Measurements from ENCODE around the gene HID1.
"Not testable (repeated sequence)": the region's sequence is repeated elsewhere in the genome, so short reads cannot be mapped to it uniquely, and the experiment has no call there.

The HID1 gene

DNA sequence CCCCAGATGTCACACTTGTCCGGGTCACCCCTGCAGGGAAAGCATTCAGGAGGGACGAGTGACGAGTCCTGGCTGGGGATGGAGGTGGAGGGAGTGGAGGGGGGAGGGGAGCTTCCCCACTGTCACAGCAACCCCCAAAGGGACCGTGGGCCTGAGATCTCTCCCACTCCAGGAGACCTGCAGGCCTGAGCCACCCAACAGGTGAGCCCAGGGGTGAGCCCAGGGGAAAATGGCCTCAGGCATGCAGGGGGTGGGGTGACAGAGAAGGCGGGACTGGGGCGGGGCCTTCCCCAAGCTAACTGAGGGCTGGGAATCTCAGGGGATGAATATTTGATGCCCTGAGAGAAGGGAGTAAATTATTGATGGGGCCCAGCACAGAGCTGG is 51.9 kb downstream of the HID1 start:
- DNase-seq: no peak

DNA sequence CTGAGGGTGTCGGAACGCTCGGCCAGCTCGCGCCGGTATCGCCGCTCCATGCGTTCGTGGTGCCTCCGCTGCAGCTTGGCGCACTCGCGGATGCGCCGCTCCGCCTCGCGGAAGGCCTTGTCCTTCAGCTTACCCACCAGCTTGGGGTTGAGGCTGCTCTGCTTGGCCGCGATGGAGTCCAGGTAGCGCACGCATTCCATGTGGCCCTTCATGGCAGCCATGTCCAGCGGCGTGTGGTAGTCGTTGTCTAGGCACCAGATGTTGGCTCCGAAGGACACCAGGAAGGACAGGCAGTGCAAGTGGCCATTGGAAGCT is 52.3 kb downstream of the HID1 start:
- DNase-seq: no peak

DNA sequence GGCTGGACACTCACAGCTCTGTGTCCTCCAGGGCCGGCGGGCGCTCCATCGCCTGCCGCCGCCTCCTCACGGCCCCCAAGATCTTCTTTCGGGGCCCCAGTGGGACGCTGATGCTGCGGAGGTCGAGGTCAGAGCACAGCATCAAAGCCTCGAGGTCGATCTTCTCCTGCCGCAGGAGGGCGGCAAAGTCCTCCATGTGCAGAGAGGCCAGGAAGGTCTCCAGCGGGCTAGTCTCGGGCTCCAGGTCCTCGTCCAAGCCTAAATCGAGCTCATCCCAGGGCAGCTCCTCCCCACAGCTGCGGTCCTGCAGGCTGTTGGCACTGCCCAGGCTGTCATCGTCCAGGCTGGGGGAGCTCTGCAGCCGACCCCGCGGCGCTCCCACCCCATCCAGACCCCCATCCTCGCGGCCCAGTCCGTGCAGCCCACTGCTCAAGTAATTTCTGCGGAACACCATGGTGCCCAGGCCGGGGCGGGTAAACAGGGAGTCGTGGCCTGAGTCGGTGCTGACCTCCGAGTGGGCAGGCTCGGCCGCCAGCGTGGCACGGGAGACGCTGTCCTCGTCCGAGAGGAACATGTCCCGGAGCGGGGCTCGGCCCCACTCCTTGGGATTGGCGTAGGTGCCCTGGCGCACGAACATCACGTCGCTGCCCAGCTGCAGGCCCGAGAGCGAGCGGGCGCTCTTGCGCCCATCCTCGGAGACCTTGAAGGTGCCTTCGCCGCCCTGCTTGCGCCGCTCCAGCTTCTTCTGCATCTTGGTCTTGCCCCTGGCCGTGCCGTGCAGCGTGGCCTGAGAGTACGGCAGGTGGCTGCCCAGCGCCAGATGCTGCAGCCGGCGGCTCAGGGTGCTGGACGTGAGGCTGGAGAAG is 52.9 kb downstream of the HID1 start:
- no peak for DNase-seq

DNA sequence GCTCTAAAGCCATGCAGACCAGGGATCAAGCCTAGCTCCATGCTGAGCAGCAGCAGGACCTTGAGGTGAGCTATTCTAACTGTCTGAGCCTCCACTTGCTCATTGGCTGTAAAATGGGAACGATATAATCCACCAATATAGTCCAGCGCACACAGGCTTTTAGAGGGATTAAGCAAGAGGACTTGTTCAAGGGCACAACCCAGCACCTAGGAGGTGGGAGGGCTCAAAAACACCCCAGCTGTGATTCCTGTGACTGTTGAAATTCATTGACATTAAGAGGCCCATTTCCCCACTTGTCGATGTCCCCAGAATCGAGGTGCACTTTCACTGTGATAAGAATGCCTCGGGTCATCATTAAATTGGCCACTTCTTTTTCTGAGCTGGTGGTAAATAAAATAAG is 53.7 kb downstream of the HID1 start:
- DNase-seq: no peak

DNA sequence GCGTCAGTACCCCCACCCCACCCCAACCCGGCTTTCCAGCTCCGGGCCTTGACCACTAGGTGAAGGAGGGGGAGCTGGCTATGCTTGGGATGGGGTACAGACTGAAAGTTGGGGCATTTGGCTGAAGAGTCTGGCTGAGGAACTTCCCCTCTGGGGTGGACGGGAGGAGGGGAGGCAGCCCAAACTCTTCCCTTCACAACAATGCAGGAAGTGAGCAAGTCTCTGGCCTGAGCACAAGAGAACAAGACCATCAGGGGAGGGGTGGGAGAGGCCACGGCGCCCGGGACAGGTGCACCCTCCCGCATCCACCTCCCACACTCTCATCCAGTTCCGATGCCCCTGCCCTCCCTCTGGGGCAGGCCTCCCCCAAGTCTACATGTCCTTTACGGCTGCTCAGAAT is 55.1 kb downstream of the HID1 start:
- no peak for DNase-seq

DNA sequence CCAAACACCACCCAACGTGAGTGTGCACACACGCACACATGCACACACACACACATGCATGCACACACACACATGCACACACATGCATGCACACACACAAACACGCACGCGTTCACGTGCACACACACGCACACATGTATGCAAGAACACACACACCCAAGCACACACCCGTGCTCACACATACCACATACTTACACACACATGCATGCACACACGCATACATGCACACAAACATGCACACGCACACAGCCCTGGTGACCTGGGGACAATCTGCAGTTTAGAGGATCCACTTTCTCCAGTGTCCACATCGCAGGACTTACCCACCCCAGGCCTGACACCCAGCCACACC is 55.7 kb downstream of the HID1 start:
- no peak for DNase-seq

DNA sequence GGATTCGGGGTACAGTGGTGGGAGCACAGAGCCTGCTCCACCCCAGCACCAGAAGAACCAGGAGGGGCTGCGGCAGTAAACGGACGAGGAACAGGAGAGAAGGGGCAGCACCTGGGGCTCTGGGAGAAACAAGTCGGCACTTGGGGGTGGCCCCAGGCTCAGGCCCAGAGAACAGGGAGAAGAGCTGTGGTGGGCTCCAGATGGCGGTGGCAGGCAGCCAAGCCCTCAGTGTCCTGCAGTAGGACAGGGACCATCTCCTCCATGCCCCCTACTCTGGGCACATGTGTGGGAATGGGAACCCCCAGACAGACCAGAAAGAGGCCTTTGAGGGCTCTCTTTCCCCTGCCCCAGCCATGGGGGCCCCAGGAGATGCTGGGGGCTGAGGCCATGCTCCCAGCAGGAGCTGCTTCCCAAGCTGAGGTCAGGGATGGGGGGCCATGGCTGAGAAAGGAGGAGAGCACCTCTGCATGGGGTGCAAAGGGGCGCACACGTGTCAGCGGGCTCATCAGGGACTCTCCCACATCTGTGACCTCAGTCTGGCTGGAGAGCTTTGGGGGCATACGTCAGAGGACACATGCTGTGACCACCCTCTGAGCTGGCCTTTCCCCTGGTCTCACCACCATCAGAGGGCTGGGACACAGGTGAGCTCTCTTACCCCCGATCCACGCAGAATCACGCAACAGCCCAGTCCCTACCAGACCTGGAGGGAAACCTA is 56.3 kb downstream of the HID1 start:
- DNase-seq: no peak

DNA sequence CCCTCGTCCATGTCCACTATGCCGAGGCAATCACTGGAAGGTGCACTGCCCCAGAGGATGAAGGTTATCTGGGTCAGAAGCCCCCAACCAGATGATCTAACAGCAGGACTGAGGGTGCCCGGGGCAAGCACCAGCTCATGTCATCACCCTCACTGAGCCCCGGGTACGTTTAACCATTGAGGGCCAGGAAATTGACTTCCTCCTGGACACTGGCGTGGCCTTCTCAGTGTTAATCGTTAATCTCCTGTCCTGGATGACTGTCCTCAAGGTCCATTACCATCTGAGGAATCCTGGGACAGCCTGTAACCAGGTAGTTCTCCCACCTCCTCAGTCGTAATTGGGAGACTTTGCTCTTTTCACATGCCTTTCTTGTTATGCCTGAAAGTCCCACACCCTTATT is 61.1 kb downstream of the HID1 start:
- DNase-seq: not testable (repeated sequence)

- DNase-seq: not testable (repeated sequence)
Observed at GRCh38 chr17:74909097-74909496, 63.5 kb downstream of the HID1 start.

- no peak for DNase-seq
Observed at GRCh38 chr17:74907012-74907411, 65.5 kb downstream of the HID1 start.

DNA sequence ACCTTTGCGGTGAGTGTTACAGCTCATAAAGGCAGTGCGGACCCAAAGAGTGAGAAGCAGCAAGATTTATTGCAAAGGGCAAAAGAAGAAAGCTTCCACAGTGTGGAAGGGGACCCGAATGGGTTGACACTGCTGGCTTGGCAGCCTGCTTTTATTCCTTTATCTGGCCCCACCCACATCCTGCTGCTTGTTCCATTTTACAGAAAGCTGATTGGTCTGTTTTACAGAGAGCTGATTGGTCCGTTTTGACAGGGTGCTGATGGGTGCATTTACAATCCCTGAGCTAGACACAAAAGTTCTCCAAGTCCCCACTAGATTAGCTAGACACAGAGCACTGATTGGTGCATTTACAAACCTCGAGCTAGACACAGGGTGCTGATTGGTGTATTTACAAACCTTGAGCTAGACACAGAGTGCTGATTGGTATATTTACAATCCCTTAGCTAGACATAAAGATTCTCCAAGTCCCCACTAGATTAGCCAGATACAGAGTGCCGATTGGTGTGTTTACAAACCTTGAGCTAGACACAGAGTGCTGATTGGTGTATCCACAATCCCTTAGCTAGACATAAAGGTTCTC is 66.3 kb downstream of the HID1 start:
- not testable (repeated sequence) for DNase-seq

DNA sequence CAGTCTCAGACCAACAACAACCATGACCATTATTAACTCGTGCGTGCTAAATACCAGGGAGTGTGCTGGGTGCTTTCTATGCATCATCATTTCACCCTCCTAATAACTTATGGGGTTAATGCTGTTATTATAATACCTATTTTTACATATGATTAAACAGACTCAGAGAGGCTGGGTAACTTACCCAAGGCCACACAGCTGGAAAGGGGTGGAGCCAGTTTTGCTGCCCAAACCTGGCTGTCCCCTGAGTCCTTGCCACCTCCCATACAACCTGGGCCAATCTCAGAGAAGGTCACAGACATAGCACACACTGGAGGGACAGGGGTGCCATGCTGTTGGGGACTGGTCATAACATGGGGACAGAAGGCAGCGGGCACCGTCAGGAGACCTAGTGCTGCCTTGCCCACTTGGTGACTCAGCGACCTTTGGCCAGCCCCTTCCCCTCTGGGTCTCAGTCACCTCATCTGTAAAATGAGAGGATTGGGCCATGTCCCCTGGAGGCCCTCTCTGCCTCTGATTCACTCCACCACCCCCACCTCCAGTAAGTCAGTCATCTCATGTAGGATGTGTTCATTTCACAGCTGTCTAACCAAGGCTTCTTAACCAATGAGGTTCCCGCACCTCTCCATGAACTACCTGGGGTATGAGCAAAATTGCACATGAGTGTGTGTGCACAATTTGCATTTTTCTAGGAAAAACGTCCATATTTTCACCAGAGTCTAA is 67.7 kb downstream of the HID1 start:
- no peak for DNase-seq

- no peak for DNase-seq
Observed at GRCh38 chr17:74903671-74904070, 68.9 kb downstream of the HID1 start.

- DNase-seq: no peak
Observed at GRCh38 chr17:74903034-74903433, 69.5 kb downstream of the HID1 start.

- no peak for DNase-seq
Observed at GRCh38 chr17:74901353-74902135, 71.0 kb downstream of the HID1 start.
